Measurements from ENCODE around the gene SUMF1.
A peak's percentile ranks its signal among the peaks of the same experiment; 100 is the strongest.

The SUMF1 gene

DNA sequence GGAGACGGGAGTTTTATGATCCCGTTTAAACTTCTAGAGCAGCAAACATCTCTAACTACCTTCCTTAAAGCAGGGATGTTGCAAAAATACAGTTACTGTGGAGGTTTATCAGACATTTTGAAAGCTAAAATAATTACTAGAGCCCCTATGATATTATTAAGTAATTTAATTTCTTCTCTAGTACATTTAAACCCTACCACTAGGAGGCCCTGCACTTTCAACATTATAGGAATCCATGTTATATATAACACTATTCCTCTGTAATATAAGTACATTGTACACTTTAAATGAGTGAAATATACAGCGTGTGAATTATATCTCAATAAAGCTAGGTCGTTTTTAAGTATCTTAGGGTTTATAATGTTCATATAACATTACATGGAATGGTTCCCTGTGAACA lies 152.4 kb downstream of the SUMF1 start:
- H3F3A ChIP-seq (ENCODE audit: insufficient read depth, low read length), result no peaks in the 10 kb centered on the region
- no peak overlapping the region for H3K27ac ChIP-seq (ENCODE audit: low read depth, low read length, poor library complexity, severe bottlenecking)
- H3K9me3 ChIP-seq (ENCODE audit: low read length), result no peaks in the 10 kb centered on the region
- H3K9ac ChIP-seq (ENCODE audit: low read length), result no peak overlapping the region
- H3K4me3 ChIP-seq (ENCODE audit: low read depth, low read length, poor library complexity, severe bottlenecking), result no peak overlapping the region
- TF ChIP-seq EZH2 (IDR thresholded peaks at IDR 0.05; ENCODE audit: borderline replicate concordance, low read length), result no peak
- peak; percentile 40 for TF ChIP-seq CTCF (IDR thresholded peaks at IDR 0.05; ENCODE audit: low read length)
- H3K79me2 ChIP-seq (ENCODE audit: insufficient read depth, low read length), result no peaks in the 10 kb centered on the region
- no peaks in the 10 kb centered on the region for H4K20me1 ChIP-seq (ENCODE audit: insufficient read depth, low read length)
- H3K4me2 ChIP-seq (ENCODE audit: low read length), result no peak overlapping the region
- H2AFZ ChIP-seq (ENCODE audit: low read length), result no peak overlapping the region
- no peaks in the 10 kb centered on the region for H3K4me1 ChIP-seq (ENCODE audit: insufficient read depth, low read length, severe bottlenecking)
- no peaks in the 10 kb centered on the region for H3K27me3 ChIP-seq (ENCODE audit: insufficient read depth, low read length)
- no peaks in the 10 kb centered on the region for H3K9me2 ChIP-seq (ENCODE audit: low read depth, low read length)
- peaks cover 44% of the 10 kb centered on the region for H3K36me3 ChIP-seq (ENCODE audit: insufficient read depth, low read length)

DNA sequence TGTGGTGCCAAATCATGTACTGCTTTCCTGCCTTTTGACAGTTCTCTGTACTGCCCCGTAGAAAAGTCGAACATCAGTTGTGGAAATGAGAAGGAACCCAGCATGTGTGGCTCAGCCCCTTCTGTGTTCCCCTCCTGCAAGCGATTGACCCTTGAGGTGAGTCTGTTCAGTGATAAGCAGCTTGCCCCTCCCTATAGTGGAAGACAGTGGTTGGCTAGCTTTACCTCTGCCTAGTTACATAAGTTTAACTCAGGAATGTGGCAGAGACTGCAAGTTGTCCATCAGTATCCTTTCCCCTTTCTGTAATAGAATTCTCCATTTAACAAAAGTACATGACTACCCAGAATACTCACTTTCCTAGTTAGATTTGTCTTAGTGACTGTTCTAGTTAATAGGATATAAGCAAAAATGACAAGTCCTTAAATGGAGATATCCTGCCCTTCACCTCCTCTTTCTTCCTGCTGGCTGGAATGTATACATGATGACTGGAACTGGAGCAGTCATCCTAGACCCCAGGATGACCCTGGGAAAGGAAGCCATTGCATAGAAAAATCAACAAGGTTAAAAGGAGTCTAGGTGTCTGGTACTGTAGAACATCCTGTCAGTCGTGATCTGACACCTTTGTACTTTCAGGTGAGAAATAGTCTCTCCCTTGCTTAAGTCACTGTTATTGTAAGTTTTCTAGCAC lies 153.3 kb downstream of the SUMF1 start:
- H3F3A ChIP-seq (ENCODE audit: insufficient read depth, low read length), result no peaks in the 10 kb centered on the region
- no peak overlapping the region for H3K4me3 ChIP-seq (ENCODE audit: low read depth, low read length, poor library complexity, severe bottlenecking)
- no peaks in the 10 kb centered on the region for H3K9me3 ChIP-seq (ENCODE audit: low read length)
- TF ChIP-seq EZH2 (IDR thresholded peaks at IDR 0.05; ENCODE audit: borderline replicate concordance, low read length), result no peak
- TF ChIP-seq CTCF (IDR thresholded peaks at IDR 0.05; ENCODE audit: low read length), result no peak
- H3K9ac ChIP-seq (ENCODE audit: low read length), result no peak overlapping the region
- no peak overlapping the region for H2AFZ ChIP-seq (ENCODE audit: low read length)
- H3K9me2 ChIP-seq (ENCODE audit: low read depth, low read length), result no peaks in the 10 kb centered on the region
- H3K27ac ChIP-seq (ENCODE audit: low read depth, low read length, poor library complexity, severe bottlenecking), result no peak overlapping the region
- H3K27me3 ChIP-seq (ENCODE audit: insufficient read depth, low read length), result no peaks in the 10 kb centered on the region
- peaks cover 44% of the 10 kb centered on the region for H3K36me3 ChIP-seq (ENCODE audit: insufficient read depth, low read length)
- H3K4me2 ChIP-seq (ENCODE audit: low read length), result no peak overlapping the region
- no peaks in the 10 kb centered on the region for H3K4me1 ChIP-seq (ENCODE audit: insufficient read depth, low read length, severe bottlenecking)
- H3K79me2 ChIP-seq (ENCODE audit: insufficient read depth, low read length), result no peaks in the 10 kb centered on the region
- no peaks in the 10 kb centered on the region for H4K20me1 ChIP-seq (ENCODE audit: insufficient read depth, low read length)

GRCh38 chr3:4311496-4311895 lies 155.6 kb downstream of the SUMF1 start:
- no peaks in the 10 kb centered on the region for H3K9me2 ChIP-seq (ENCODE audit: low read depth, low read length)
- no peak overlapping the region for H3K27ac ChIP-seq (ENCODE audit: low read depth, low read length, poor library complexity, severe bottlenecking)
- H3K9me3 ChIP-seq (ENCODE audit: low read length), result no peaks in the 10 kb centered on the region
- peaks cover 47% of the 10 kb centered on the region for H3K36me3 ChIP-seq (ENCODE audit: insufficient read depth, low read length)
- no peak overlapping the region for H2AFZ ChIP-seq (ENCODE audit: low read length)
- no peak overlapping the region for H3K4me3 ChIP-seq (ENCODE audit: low read depth, low read length, poor library complexity, severe bottlenecking)
- H3K4me1 ChIP-seq (ENCODE audit: insufficient read depth, low read length, severe bottlenecking), result no peaks in the 10 kb centered on the region
- no peak overlapping the region for H3K4me2 ChIP-seq (ENCODE audit: low read length)
- H4K20me1 ChIP-seq (ENCODE audit: insufficient read depth, low read length), result no peaks in the 10 kb centered on the region
- no peaks in the 10 kb centered on the region for H3K79me2 ChIP-seq (ENCODE audit: insufficient read depth, low read length)
- no peak overlapping the region for H3K9ac ChIP-seq (ENCODE audit: low read length)
- H3F3A ChIP-seq (ENCODE audit: insufficient read depth, low read length), result no peaks in the 10 kb centered on the region
- no peaks in the 10 kb centered on the region for H3K27me3 ChIP-seq (ENCODE audit: insufficient read depth, low read length)
- no peak for TF ChIP-seq CTCF (IDR thresholded peaks at IDR 0.05; ENCODE audit: low read length)
- no peak for TF ChIP-seq EZH2 (IDR thresholded peaks at IDR 0.05; ENCODE audit: borderline replicate concordance, low read length)

Data from OCI-LY1 (cell line).